ENCODE data around the gene TJP1.
"Not testable (repeated sequence)": the region's sequence is repeated elsewhere in the genome, so short reads cannot be mapped to it uniquely, and the experiment has no call there.

TJP1 gene

GRCh38 chr15:29698030-29698701, 124.1 kb downstream of the TJP1 start:
- no peak for DNase-seq

- DNase-seq = no peak
Observed at GRCh38 chr15:29696950-29697738, 125.1 kb downstream of the TJP1 start.

GRCh38 chr15:29696506-29696905, 125.8 kb downstream of the TJP1 start:
- not testable (repeated sequence) for DNase-seq

GRCh38 chr15:29695489-29696167, 126.6 kb downstream of the TJP1 start:
- no peak for DNase-seq

GRCh38 chr15:29693225-29693624, 129.0 kb downstream of the TJP1 start:
- no peak for DNase-seq

GRCh38 chr15:29692527-29692926, 129.7 kb downstream of the TJP1 start:
- no peak for DNase-seq

GRCh38 chr15:29690765-29691475, 131.3 kb downstream of the TJP1 start:
- DNase-seq = no peak

GRCh38 chr15:29689287-29689986, 132.8 kb downstream of the TJP1 start:
- DNase-seq = no peak

- DNase-seq = no peak
Observed at GRCh38 chr15:29688506-29689286, 133.6 kb downstream of the TJP1 start.

- no peak for DNase-seq
Observed at GRCh38 chr15:29687939-29688505, 134.2 kb downstream of the TJP1 start.

- no peak for DNase-seq
Observed at GRCh38 chr15:29687204-29687815, 135.0 kb downstream of the TJP1 start.

GRCh38 chr15:29686445-29687203, 135.6 kb downstream of the TJP1 start:
- DNase-seq = no peak

GRCh38 chr15:29686079-29686425, 136.2 kb downstream of the TJP1 start:
- DNase-seq = no peak

GRCh38 chr15:29685156-29686078, 136.9 kb downstream of the TJP1 start:
- DNase-seq = no peak

- DNase-seq = no peak
Observed at GRCh38 chr15:29682781-29683180, 139.5 kb downstream of the TJP1 start.

GRCh38 chr15:29682361-29682760, 139.9 kb downstream of the TJP1 start:
- DNase-seq = no peak

GRCh38 chr15:29681946-29682345, 140.3 kb downstream of the TJP1 start:
- no peak for DNase-seq

- no peak for DNase-seq
Observed at GRCh38 chr15:29681166-29681845, 141.0 kb downstream of the TJP1 start.

All from CD4-positive, alpha-beta T cell treated with Interleukin-17A for 4 hours (primary cell).